Measurements from ENCODE around the gene RNASEH2A. TPM values are rescaled to one million over a fixed set of nuclear protein-coding genes. Genes with fewer than 3 reads are reported as not detected.
A peak's percentile ranks its signal among the peaks of the same experiment; 100 is the strongest.

Gene RNASEH2A
- total and polyA plus RNA-seq, 2 donors (not counting 1 experiment from before 2014, with no cell fraction given) = 14.5 to 18.9 TPM

- Histone ChIP-seq H4K20me1 (ENCODE audit: control insufficient read depth, insufficient read depth, low read length, poor library complexity, severe bottlenecking) (peaks cover 19% of the 10 kb centered on the region), H2AFZ (ENCODE audit: insufficient read depth, low read depth, low read length, poor library complexity, severe bottlenecking) (no peak overlapping the region), H3K4me3 (ENCODE audit: control extremely low read depth in 1 of 5, extremely low read depth in 1 of 5, insufficient read depth in 1 of 5, low read depth in 2 of 5, low read length in 4 of 5) (no peak overlapping the region), H3K79me2 (ENCODE audit: control insufficient read depth, insufficient read depth, low read length) (peaks cover 25% of the 10 kb centered on the region), H3K4me1 (ENCODE audit: control insufficient read depth in 2 of 2, insufficient read depth in 2 of 2, low read length in 2 of 2) (peaks cover 21 to 35% of the 10 kb centered on the region in 2 donors), H3K27ac (ENCODE audit: low read length in 2 of 2) (peak overlapping the region; percentile 95 to 97), H3K4me2 (replicated peaks; ENCODE audit: low read depth, low read length, poor library complexity, severe bottlenecking) (no peak overlapping the region), H3K27me3 (replicated peaks in 1 of 4; ENCODE audit: control extremely low read depth in 1 of 4, control insufficient read depth in 3 of 4, insufficient read depth in 4 of 4, low read length in 3 of 4) (no peaks in the 10 kb centered on the region), H3K9me3 (ENCODE audit: control extremely low read depth in 1 of 3, control insufficient read depth in 2 of 3, insufficient read depth in 1 of 3, low read length in 2 of 3) (no peaks in the 10 kb centered on the region), H3K36me3 (replicated peaks in 1 of 2; ENCODE audit: control extremely low read depth in 1 of 2, control insufficient read depth in 1 of 2, extremely low read depth in 1 of 2, insufficient read depth in 2 of 2, low read length in 1 of 2) (peaks cover 0 to 5% of the 10 kb centered on the region in 2 experiments), H3K9ac (ENCODE audit: low read length) (no peak overlapping the region)
- POLR2A ChIA-PET = interaction anchor here (0.7 to 6.8 kb wide), 9 partner anchors 12 to 1959 kb away, joined by 3 to 233 read pairs (median 4); partner anchors contain the start of genes HOOK2 and TMED1
- no peaks in the 10 kb centered on the region for H3K27me3 Mint-ChIP-seq
- CTCF ChIA-PET = interaction anchor here (0.6 to 17.9 kb wide), 7 partner anchors 8 to 123 kb away, joined by 4 to 1147 read pairs (median 12); partner anchors contain the start of genes GET3 and HOOK2
- H3K27ac Mint-ChIP-seq = peak overlapping the region; percentile 99
- H3K4me1 Mint-ChIP-seq = peaks cover 30% of the 10 kb centered on the region
- H3K9me3 Mint-ChIP-seq (ENCODE audit: insufficient read depth) = no peaks in the 10 kb centered on the region
- no peak for TF ChIP-seq EZH2 (IDR thresholded peaks at IDR 0.05; ENCODE audit: borderline replicate concordance, insufficient read depth, low read depth, low read length, poor library complexity, severe bottlenecking)
- peak overlapping the region; percentile 67 for H3K4me3 Mint-ChIP-seq
- ATAC-seq (ENCODE audit: low read depth) (no peak), DNase-seq (no peak)
- WGBS (ENCODE audit: insufficient coverage) = 81% methylated on average over 6 of the region's 9 CpGs
- intact Hi-C loops (cut with micrococcal nuclease) = loop anchor here (5.0 kb wide), 3 partner anchors 63 to 1042 kb away; partner anchors contain the start of genes TRIR, ZNF490 and ZNF791
Measured at GRCh38 chr19:12794971-12795381, 11.4 kb upstream of the RNASEH2A start.

- 10% methylated on average over 15 of the region's 18 CpGs for WGBS (ENCODE audit: insufficient coverage)
- ATAC-seq (ENCODE audit: low read depth) = no peak
Measured at GRCh38 chr19:12796146-12797071, 10.0 kb upstream of the RNASEH2A start.

More at GRCh38 chr19:12796146-12797071, 10.0 kb upstream of the RNASEH2A start:
- ChIA-PET CTCF (interaction anchor here (0.7 to 17.9 kb wide), 28 partner anchors 10 to 300 kb away, joined by 3 to 1147 read pairs (median 4); partner anchors contain the start of genes DHPS, GET3, HOOK2 and RNASEH2A), POLR2A (interaction anchor here (0.5 to 6.8 kb wide), 11 partner anchors 10 to 94 kb away, joined by 4 to 233 read pairs (median 5); partner anchors contain the start of genes GCDH, HOOK2 and RNASEH2A)
- Histone ChIP-seq H3K4me3 (ENCODE audit: control extremely low read depth in 1 of 5, extremely low read depth in 1 of 5, insufficient read depth in 1 of 5, low read depth in 2 of 5, low read length in 4 of 5) (peak overlapping the region in 4 of 5 experiments; percentile 14 to 52 (median 34)), H3K79me2 (ENCODE audit: control insufficient read depth, insufficient read depth, low read length) (peaks cover 29% of the 10 kb centered on the region), H3K4me1 (ENCODE audit: control insufficient read depth in 2 of 2, insufficient read depth in 2 of 2, low read length in 2 of 2) (peaks cover 32 to 39% of the 10 kb centered on the region in 2 donors), H2AFZ (ENCODE audit: insufficient read depth, low read depth, low read length, poor library complexity, severe bottlenecking) (peak overlapping the region; percentile 18), H3K9me3 (ENCODE audit: control extremely low read depth in 1 of 3, control insufficient read depth in 2 of 3, insufficient read depth in 1 of 3, low read length in 2 of 3) (no peaks in the 10 kb centered on the region), H3K36me3 (replicated peaks in 1 of 2; ENCODE audit: control extremely low read depth in 1 of 2, control insufficient read depth in 1 of 2, extremely low read depth in 1 of 2, insufficient read depth in 2 of 2, low read length in 1 of 2) (peaks cover 0 to 7% of the 10 kb centered on the region in 2 experiments), H3K27ac (ENCODE audit: low read length in 2 of 2) (peak overlapping the region; percentile 3 to 57), H3K9ac (ENCODE audit: low read length) (peak overlapping the region; percentile 34), H3K27me3 (replicated peaks in 1 of 4; ENCODE audit: control extremely low read depth in 1 of 4, control insufficient read depth in 3 of 4, insufficient read depth in 4 of 4, low read length in 3 of 4) (no peaks in the 10 kb centered on the region), H3K4me2 (replicated peaks; ENCODE audit: low read depth, low read length, poor library complexity, severe bottlenecking) (peak overlapping the region; percentile 81), H4K20me1 (ENCODE audit: control insufficient read depth, insufficient read depth, low read length, poor library complexity, severe bottlenecking) (peaks cover 18% of the 10 kb centered on the region)
- H3K27ac Mint-ChIP-seq = peak overlapping the region; percentile 88
- peak; percentile 96 for TF ChIP-seq CTCF (IDR thresholded peaks at IDR 0.05)
- no peak for TF ChIP-seq EZH2 (IDR thresholded peaks at IDR 0.05; ENCODE audit: borderline replicate concordance, insufficient read depth, low read depth, low read length, poor library complexity, severe bottlenecking)
- no peaks in the 10 kb centered on the region for H3K27me3 Mint-ChIP-seq
- H3K4me3 Mint-ChIP-seq = peak overlapping the region; percentile 87
- DNase-seq = peak; percentile 89
- intact Hi-C loops (cut with micrococcal nuclease) = loop anchor here (1.0 to 2.0 kb wide), 5 partner anchors 10 to 50 kb away; partner anchors contain the start of gene RNASEH2A
- peaks cover 28% of the 10 kb centered on the region for H3K4me1 Mint-ChIP-seq
- H3K9me3 Mint-ChIP-seq (ENCODE audit: insufficient read depth) = no peaks in the 10 kb centered on the region
